HepG2 (cell line): Measurements from ENCODE around the gene TRIP6. TPM values are rescaled to one million over a fixed set of nuclear protein-coding genes. Genes with fewer than 3 reads are reported as not detected.

Experiments
- FOXP1 ChIP-seq, 2 experiments: fragments of 450-650 bp in 1 of 2; IDR thresholded peaks; 2 replicates each; pipeline ENCODE4 v1.6.1; 2017 to 2018; ENCODE audit warnings: antibody characterized with exemption in 1 of 2
- IKZF4 ChIP-seq: sonication (generic); formaldehyde crosslinking; IDR thresholded peaks from 2 replicates; pipeline ENCODE4 v1.5.1; 2020; ENCODE audit warnings: borderline replicate concordance, mild to moderate bottlenecking, low read depth, missing genetic modification reagents; ENCODE audit errors: not compliant biosample characterization
- MAF1 ChIP-seq: sonication (generic); formaldehyde crosslinking; IDR thresholded peaks from 2 replicates; pipeline ENCODE4 v1.5.0; 2020; ENCODE audit warnings: missing genetic modification reagents, borderline replicate concordance
- PAXIP1 ChIP-seq: sonication (generic); formaldehyde crosslinking; conservative IDR thresholded peaks from 2 replicates; pipeline ENCODE4 v1.4.0; 2020; ENCODE audit warnings: mild to moderate bottlenecking, missing genetic modification reagents, moderate library complexity
- RNF2 ChIP-seq: fragments of 450-650 bp; conservative IDR thresholded peaks from 2 replicates; pipeline ENCODE4 v1.6.1; 2016; ENCODE audit warnings: low read depth
- polyA plus RNA-seq, 8 experiments: library from polyadenylated mRNA; depleted of rRNA in 3 of 8; stranded (reverse) in 7 of 8; unstranded in 1 of 8; fragments of >200 nt; fragmentation: Illumina TruSeq in 4 of 8; extraction: Trizol in 4 of 8; gene quantifications; 2 replicates each; pipeline versions ENCODE4 v1.2.1 to v1.2.3, GENCODE V29; 2011 to 2016; ENCODE audit warnings: low read depth in 4 of 8, missing spikeins in 1 of 8, mixed read lengths in 1 of 8; ENCODE audit not compliant: insufficient read depth in 1 of 8
- total RNA-seq, 5 experiments: library from RNA; depleted of rRNA; stranded (reverse); fragments of >200 nt; fragmentation: Illumina TruSeq; extraction: Trizol; gene quantifications; 2 replicates each; pipeline ENCODE4 v1.2.3, GENCODE V29; 2016; ENCODE audit warnings: low read depth in 1 of 5
- TF ChIP-seq, protein P1 (sequence below): sonication (generic); formaldehyde crosslinking; IDR thresholded peaks from 2 replicates; pipeline ENCODE4 v1.4.0; 2020; ENCODE audit warnings: mild to moderate bottlenecking, missing genetic modification reagents

The TRIP6 gene
- total and polyA plus RNA-seq, 2 of the 13 experiments (the other 11 are each of a cell fraction or from before 2014, with no cell fraction given) = 0.34 to 0.38 TPM

DNA sequence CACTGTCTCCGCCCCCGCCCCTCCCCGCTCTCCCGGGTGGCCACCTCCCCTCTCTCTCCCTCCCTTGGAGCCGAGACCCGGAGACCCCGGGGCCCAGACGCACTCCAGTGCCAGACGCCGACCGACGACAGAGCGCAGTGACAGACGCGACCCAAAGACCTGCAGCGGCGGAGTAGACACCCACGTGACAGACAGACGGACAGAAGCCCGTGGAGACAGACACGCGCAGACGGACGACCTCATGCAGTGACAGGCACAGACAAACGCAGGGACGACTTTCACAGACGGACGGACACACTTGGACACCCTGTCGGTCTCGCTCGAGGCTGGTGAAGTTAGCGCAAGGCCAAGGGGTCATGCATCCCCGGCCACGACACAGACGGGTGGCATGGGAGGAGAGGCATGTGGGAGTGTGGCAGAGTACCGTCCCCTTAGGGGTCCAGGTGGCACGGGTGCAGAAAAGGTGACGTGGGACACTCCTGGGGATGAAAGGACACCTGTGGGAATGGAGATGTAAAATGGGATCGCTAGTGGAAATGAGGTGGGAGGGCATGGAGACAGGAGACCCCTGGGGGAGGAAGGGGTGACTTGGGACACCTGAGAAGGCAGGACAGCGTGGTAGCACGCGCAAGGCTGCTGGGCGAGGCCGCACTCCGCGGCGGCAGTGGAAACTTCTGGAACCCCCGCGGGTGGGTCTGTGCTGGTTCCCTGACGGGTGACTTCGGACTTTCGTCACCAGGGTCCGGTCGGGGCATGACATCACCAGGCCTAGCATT lies 29.0 kb downstream of the TRIP6 start (continued):
- TF ChIP-seq, protein P1, sequence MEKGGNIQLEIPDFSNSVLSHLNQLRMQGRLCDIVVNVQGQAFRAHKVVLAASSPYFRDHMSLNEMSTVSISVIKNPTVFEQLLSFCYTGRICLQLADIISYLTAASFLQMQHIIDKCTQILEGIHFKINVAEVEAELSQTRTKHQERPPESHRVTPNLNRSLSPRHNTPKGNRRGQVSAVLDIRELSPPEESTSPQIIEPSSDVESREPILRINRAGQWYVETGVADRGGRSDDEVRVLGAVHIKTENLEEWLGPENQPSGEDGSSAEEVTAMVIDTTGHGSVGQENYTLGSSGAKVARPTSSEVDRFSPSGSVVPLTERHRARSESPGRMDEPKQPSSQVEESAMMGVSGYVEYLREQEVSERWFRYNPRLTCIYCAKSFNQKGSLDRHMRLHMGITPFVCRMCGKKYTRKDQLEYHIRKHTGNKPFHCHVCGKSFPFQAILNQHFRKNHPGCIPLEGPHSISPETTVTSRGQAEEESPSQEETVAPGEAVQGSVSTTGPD (CRISPR knock-in tag) = no peak
- TF ChIP-seq RNF2 (peak; percentile 40), FOXP1 (IDR thresholded peaks at IDR 0.05) (no peak), FOXP1 (CRISPR knock-in tag; IDR thresholded peaks at IDR 0.05) (no peak), PAXIP1 (CRISPR knock-in tag) (no peak), MAF1 (CRISPR knock-in tag) (0 out of 2 replicates have a peak, but pooled peaks have one; percentile 41), IKZF4 (CRISPR knock-in tag) (no peak)
- TF ChIP-seq, all 625 proteins: peak for 56
